GM19239 (cell line): ENCODE data around the gene ACAP2.
"Not testable (repeated sequence)": the region's sequence is repeated elsewhere in the genome, so short reads cannot be mapped to it uniquely, and the experiment has no call there.

Experiments
- DNase-seq: peaks from one replicate; pipeline ENCODE4 v3.0.0; 2011; ENCODE audit warnings: low spot score; ENCODE audit not compliant: insufficient read length
- FAIRE-seq: peaks from 2 replicates; lab custom pipeline; 2011; peaks lifted over from hg19 to GRCh38; lab: Jason Lieb, UNC

The ACAP2 gene

DNA sequence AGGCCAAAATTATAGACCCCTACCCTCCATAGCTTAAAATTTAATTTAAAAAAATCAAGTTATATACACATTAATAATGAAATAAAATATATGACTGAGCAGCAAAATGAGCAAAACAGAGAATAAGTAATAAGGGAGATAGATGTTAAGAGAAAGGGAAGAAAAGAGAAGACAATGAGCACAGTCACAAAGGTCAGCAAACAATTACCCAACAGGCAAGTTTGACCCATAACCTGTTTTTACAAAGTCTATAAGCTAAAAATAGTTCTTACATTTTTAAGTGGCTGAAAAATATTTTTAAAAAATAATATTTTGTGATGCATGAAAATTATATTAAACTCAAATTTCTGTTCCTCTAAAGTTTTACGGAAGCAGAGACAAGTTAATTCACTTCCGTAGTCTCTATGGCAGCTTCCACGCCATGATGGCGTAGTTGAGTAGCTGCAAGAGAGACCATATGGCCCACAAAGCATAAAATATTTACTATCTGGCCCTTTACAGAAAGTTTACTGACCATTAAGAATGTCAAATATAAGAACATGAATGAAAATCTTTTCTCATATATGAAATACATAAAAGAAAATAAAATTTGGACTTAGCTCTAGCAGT lies 47.5 kb downstream of the ACAP2 start:
- DNase-seq (no peak), FAIRE-seq (no peak)

DNA sequence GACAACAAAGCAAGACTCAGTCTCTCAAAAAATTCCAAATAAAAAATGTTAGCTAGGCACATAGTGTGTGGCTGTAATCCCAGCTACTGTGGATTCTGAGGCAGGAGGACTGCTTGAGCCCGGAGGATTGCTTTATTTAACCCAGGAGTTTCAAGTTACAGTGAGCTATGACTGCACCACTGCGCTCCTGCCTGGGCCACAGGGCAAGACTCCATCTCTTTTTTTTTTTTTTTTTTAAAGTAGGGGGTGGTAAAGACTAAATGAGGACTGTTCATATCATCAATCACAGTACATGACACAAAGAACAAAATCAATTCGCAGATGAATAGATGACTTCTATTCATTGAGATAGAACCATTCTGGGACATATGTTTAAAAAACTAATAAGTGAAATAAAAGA lies 48.1 kb downstream of the ACAP2 start:
- FAIRE-seq: peak; percentile 14
- no peak for DNase-seq

GRCh38 chr3:195394024-195394423 lies 48.8 kb downstream of the ACAP2 start:
- FAIRE-seq: peak; percentile 98
- DNase-seq: no peak

DNA sequence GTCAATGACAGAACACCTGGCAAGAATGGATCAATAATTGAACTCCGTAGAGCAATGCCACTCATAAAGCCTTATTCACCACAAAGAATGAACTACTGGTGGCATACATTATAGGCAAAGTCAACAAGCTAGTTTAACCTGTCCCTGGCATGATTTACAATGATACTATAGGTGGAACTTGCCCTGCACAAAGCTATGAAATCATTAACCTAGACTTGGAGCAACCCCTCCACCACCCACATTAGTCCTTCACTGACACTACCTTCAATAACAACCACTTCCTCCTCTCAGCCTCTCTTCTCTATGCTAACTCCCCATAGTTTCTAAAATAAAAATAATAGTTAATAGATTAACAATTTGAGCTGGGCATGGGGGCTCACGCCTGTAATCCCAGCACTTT lies 54.4 kb downstream of the ACAP2 start:
- no peak for FAIRE-seq
- no peak for DNase-seq

DNA sequence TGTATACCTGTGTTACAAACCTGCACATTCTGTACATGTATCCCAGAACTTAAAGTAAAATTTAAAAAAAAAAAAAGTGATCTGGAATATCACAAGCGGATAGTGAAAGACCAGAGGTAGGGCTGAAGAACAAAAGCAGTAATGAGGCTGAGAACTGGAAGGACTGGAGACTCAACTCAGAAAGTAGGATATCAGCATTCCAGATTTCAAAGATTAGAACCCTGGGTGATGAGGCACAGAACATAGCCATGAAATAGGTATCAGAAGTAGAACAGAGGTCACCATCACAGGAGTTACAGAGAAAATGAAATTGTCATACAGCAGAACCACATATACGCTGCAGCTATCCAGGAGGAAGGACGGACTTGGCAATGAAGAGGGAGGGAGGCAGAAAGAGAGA lies 56.1 kb downstream of the ACAP2 start:
- DNase-seq (no peak), FAIRE-seq (no peak)

- no peak for FAIRE-seq
- no peak for DNase-seq
These were observed 57.3 kb downstream of the ACAP2 start for GRCh38 chr3:195385526-195385925.

GRCh38 chr3:195384952-195385351 lies 57.9 kb downstream of the ACAP2 start:
- FAIRE-seq (no peak), DNase-seq (no peak)

GRCh38 chr3:195372220-195372619 lies 70.6 kb downstream of the ACAP2 start:
- no peak for FAIRE-seq
- DNase-seq: no peak

GRCh38 chr3:195366200-195366925 lies 76.5 kb downstream of the ACAP2 start:
- FAIRE-seq (no peak), DNase-seq (no peak)

DNA sequence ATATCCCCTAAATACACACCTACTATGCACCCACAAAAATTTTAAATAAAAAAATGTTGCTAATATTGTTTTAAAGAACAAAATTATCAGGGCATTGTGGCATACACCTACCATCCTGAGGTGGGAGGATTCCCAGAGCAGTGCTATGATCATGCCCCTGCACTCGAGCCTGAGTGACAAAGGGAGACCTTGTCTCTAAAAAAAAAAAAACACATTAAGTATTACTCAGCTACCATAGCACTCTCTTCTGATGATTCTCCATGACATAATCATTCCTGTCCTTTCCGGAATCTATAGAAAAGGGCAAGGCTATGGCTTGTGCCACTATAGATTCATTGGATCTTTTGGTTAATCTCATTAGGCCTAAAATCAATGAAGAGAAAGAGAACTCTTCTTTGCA lies 77.4 kb downstream of the ACAP2 start:
- FAIRE-seq (no peak), DNase-seq (no peak)

- DNase-seq, FAIRE-seq: not testable (repeated sequence)
These were observed 85.0 kb downstream of the ACAP2 start for GRCh38 chr3:195357797-195358196.

GRCh38 chr3:195356151-195357086 lies 86.4 kb downstream of the ACAP2 start:
- DNase-seq (no peak), FAIRE-seq (no peak)

DNA sequence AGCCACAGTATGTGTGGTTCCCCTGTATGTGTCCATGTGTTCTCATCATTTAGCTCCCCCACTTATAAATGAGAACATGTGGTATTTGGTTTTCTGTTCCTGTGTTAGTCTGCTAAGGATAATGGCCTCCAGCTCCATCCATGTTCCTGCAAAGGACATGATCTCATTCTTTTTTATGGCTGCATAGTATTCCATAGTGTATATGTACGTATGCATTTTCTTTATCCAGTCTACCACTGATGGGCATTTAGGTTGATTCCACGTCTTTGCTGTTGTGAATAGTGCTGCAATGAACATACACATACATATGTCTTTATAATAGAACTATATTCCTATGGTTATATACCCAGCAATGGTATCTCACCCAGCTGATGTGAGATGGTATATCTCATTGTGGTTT lies 88.8 kb downstream of the ACAP2 start:
- DNase-seq, FAIRE-seq: not testable (repeated sequence)

DNA sequence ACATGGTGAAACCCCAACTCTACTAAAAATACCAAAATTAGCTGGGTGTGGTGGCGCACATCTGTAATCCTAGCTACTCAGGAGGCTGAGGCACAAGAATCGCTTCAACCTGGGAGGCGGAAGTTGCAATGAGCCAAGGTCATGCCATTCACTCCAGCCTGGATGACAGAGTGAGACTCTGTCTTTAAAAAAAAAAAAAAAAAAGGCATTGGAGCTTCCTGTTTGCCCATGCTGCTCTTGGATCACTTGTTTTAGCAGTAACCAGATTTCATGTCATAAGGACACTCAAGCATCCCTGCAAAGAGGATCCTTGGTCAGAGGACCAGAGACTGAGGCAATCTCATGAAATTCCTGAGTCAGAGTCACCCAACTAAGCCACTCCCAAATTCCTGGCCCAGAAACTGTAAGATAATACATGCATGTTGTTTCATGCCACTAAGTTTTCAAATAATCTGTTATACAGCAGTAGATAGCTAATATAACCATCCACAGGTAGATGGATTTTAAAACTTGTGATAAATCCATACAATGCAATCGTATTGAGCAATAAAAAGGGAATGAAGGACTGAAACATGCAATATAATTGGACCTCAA lies 89.8 kb downstream of the ACAP2 start:
- DNase-seq (no peak), FAIRE-seq (no peak)

- DNase-seq (no peak), FAIRE-seq (no peak)
These were observed 94.2 kb downstream of the ACAP2 start for GRCh38 chr3:195348426-195349115.

GRCh38 chr3:195337747-195338146 lies 105.1 kb downstream of the ACAP2 start:
- no peak for DNase-seq
- no peak for FAIRE-seq

- no peak for DNase-seq
- FAIRE-seq: peak; percentile 59
These were observed 107.9 kb downstream of the ACAP2 start for GRCh38 chr3:195334967-195335366.

- DNase-seq (no peak), FAIRE-seq (no peak)
These were observed 123.8 kb downstream of the ACAP2 start for GRCh38 chr3:195319060-195319459.

DNA sequence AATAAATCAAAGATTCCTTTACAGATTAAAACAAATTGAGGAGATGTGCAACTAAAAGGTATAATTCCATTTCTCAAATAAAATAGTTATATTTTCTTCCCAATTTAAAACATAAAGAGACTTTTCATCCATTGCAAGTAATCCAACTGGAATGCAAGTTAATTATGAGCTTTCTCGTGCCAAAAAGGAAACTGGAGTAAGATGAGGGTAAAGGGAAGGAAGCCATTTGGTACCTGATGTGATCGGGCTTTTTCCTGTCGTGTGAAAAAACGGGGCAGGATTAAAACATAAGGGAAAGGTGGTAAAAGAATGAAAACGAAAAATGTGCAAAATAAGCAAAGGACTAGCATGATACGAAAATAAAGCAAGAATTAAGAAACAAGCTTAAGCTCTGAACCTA lies 130.1 kb downstream of the ACAP2 start:
- DNase-seq (no peak), FAIRE-seq (no peak)

- no peak for DNase-seq
- no peak for FAIRE-seq
These were observed 135.1 kb downstream of the ACAP2 start for GRCh38 chr3:195307711-195308110.
